ENCODE measurements around the gene NT5C.

Gene NT5C

DNA sequence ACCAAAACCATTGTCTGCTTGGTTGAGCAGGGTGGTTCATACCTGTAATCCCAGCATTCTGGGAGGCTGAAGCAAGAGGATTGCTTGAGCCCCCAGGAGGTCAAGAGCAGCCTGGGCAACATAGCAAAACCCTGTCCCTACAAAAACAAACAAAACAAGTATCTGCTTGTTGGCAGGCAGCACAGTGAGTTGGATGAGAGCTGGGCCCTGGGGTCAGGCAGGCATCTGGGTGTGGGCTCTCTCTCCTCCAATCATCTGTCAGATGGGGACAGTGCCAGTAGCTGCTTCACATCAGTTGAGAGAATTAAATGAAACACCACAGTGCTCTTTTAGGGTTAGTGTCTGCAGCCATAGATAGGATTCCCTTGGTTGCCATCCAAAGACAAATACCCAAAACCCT, 16.0 kb downstream of the NT5C start:
- H3K27ac ChIP-seq (ENCODE audit: low read depth, low read length, poor library complexity, severe bottlenecking): no peak overlapping the region
- H4K20me1 ChIP-seq (ENCODE audit: insufficient read depth, low read length): no peaks in the 10 kb centered on the region
- H3K36me3 ChIP-seq (ENCODE audit: insufficient read depth, low read length): peaks cover 23% of the 10 kb centered on the region
- H3K9me2 ChIP-seq (ENCODE audit: low read depth, low read length): no peaks in the 10 kb centered on the region
- H3F3A ChIP-seq (ENCODE audit: insufficient read depth, low read length): 0 out of 2 replicates have a peak, but pooled peaks cover 5% of the 10 kb centered on the region
- peaks cover 30% of the 10 kb centered on the region for H3K4me1 ChIP-seq (ENCODE audit: insufficient read depth, low read length, severe bottlenecking)
- no peaks in the 10 kb centered on the region for H3K79me2 ChIP-seq (ENCODE audit: insufficient read depth, low read length)
- no peaks in the 10 kb centered on the region for H3K27me3 ChIP-seq (ENCODE audit: insufficient read depth, low read length)
- no peak overlapping the region for H3K9ac ChIP-seq (ENCODE audit: low read length)
- H2AFZ ChIP-seq (ENCODE audit: low read length): no peak overlapping the region
- no peak overlapping the region for H3K4me2 ChIP-seq (ENCODE audit: low read length)
- H3K4me3 ChIP-seq (ENCODE audit: low read depth, low read length, poor library complexity, severe bottlenecking): no peak overlapping the region
- no peak for TF ChIP-seq EZH2 (IDR thresholded peaks at IDR 0.05; ENCODE audit: borderline replicate concordance, low read length)
- TF ChIP-seq, protein P1, sequence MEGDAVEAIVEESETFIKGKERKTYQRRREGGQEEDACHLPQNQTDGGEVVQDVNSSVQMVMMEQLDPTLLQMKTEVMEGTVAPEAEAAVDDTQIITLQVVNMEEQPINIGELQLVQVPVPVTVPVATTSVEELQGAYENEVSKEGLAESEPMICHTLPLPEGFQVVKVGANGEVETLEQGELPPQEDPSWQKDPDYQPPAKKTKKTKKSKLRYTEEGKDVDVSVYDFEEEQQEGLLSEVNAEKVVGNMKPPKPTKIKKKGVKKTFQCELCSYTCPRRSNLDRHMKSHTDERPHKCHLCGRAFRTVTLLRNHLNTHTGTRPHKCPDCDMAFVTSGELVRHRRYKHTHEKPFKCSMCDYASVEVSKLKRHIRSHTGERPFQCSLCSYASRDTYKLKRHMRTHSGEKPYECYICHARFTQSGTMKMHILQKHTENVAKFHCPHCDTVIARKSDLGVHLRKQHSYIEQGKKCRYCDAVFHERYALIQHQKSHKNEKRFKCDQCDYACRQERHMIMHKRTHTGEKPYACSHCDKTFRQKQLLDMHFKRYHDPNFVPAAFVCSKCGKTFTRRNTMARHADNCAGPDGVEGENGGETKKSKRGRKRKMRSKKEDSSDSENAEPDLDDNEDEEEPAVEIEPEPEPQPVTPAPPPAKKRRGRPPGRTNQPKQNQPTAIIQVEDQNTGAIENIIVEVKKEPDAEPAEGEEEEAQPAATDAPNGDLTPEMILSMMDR (IDR thresholded peaks at IDR 0.05; ENCODE audit: low read length): no peak
- H3K9me3 ChIP-seq (ENCODE audit: low read length): no peaks in the 10 kb centered on the region

DNA sequence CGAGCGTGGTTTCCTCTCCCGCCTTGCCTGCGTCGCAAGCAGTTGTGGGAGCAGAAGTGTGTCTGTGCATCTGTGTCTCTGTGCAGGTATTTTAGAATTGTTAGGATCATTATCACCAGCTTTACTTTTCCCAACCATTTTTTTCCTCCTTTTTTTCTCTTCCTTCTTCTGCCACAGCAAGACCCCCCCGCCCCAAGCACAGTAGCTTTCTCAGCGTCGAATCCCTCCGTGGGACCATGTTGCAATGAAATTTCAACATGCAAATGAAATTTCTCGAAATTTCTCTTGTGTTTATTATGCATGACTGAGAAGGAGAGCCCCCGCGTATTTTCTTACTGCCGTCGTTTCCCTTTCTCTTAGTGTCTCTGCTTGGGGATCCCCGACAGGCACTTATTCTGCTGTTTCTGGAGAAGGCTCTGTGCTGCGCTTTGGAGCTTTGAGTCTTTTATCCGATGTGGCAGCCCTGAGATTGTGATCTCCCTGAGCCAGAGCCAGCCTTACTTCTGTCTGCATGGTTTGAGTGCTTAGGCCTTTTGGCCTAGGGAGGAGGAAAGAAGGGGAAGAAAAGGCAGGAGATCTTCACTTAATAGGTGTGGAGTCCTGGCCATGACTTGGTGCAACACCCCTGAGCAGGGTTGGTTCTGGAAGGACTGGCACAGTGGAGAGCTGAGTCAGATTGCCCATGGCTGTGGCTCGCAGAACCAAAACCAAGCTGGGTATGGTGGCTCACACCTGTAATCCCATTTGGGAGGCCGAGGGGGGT, 16.8 kb downstream of the NT5C start:
- H2AFZ ChIP-seq (ENCODE audit: low read length): no peak overlapping the region
- H3K79me2 ChIP-seq (ENCODE audit: insufficient read depth, low read length): no peaks in the 10 kb centered on the region
- no peaks in the 10 kb centered on the region for H3K9me3 ChIP-seq (ENCODE audit: low read length)
- TF ChIP-seq, protein P1 (IDR thresholded peaks at IDR 0.05; ENCODE audit: low read length): no peak
- TF ChIP-seq EZH2 (IDR thresholded peaks at IDR 0.05; ENCODE audit: borderline replicate concordance, low read length): no peak
- no peaks in the 10 kb centered on the region for H3K27me3 ChIP-seq (ENCODE audit: insufficient read depth, low read length)
- H3K4me1 ChIP-seq (ENCODE audit: insufficient read depth, low read length, severe bottlenecking): peaks cover 33% of the 10 kb centered on the region
- peak overlapping the region; percentile 57 for H3K4me3 ChIP-seq (ENCODE audit: low read depth, low read length, poor library complexity, severe bottlenecking)
- H3K9ac ChIP-seq (ENCODE audit: low read length): peak overlapping the region; percentile 66
- no peaks in the 10 kb centered on the region for H4K20me1 ChIP-seq (ENCODE audit: insufficient read depth, low read length)
- peaks cover 19% of the 10 kb centered on the region for H3K36me3 ChIP-seq (ENCODE audit: insufficient read depth, low read length)
- 0 out of 2 replicates have a peak, but pooled peaks cover 5% of the 10 kb centered on the region for H3F3A ChIP-seq (ENCODE audit: insufficient read depth, low read length)
- peak overlapping the region; percentile 55 for H3K27ac ChIP-seq (ENCODE audit: low read depth, low read length, poor library complexity, severe bottlenecking)
- H3K9me2 ChIP-seq (ENCODE audit: low read depth, low read length): no peaks in the 10 kb centered on the region
- peak overlapping the region; percentile 74 for H3K4me2 ChIP-seq (ENCODE audit: low read length)

DNA sequence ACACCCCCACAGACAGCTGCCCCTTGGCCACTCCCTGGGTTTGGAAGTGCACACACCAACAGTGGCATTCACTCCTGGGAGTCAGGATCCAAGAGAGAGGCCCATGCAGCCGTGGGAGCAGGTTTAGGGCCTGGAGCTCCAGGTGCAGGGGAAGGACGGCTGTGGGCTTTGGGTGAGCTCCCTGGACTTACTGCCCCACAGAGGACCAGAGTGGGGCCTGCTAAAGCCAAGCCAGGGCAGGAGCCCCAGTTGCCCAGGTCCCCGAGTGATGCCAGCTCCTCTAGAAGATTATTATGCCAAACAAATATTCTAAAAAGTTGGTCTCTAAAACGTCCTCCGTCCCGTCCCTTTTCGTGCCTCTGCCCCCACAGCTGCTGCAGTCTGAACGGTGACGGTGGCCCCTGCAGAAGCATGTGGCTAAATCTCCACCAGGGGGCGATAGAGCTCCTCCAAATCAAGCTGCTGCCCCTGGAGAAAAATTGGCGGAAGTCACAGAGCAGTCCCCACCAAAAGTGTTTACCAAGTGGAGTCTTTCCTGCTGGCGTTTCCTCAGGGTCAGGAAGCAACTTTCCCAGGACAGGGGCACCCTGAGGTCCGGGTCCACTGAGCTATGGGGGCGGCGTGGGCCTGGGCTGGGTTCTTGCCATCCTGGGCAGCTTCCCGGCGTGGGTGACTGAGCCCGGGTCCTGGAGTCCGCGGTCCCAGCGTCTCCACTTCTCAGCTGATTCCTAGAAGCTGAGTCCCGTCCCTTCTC, 17.6 kb downstream of the NT5C start:
- Histone ChIP-seq H3F3A (ENCODE audit: insufficient read depth, low read length) (0 out of 2 replicates have a peak, but pooled peaks cover 5% of the 10 kb centered on the region), H3K79me2 (ENCODE audit: insufficient read depth, low read length) (no peaks in the 10 kb centered on the region), H3K9ac (ENCODE audit: low read length) (peak overlapping the region; percentile 66), H3K9me2 (ENCODE audit: low read depth, low read length) (no peaks in the 10 kb centered on the region), H3K27me3 (ENCODE audit: insufficient read depth, low read length) (no peaks in the 10 kb centered on the region), H3K4me3 (ENCODE audit: low read depth, low read length, poor library complexity, severe bottlenecking) (peak overlapping the region; percentile 57), H3K9me3 (ENCODE audit: low read length) (no peaks in the 10 kb centered on the region), H3K4me1 (ENCODE audit: insufficient read depth, low read length, severe bottlenecking) (peaks cover 40% of the 10 kb centered on the region), H3K4me2 (ENCODE audit: low read length) (peak overlapping the region; percentile 74), H2AFZ (ENCODE audit: low read length) (no peak overlapping the region), H3K36me3 (ENCODE audit: insufficient read depth, low read length) (peaks cover 17% of the 10 kb centered on the region), H3K27ac (ENCODE audit: low read depth, low read length, poor library complexity, severe bottlenecking) (peak overlapping the region; percentile 55), H4K20me1 (ENCODE audit: insufficient read depth, low read length) (no peaks in the 10 kb centered on the region)
- TF ChIP-seq, protein P1 (IDR thresholded peaks at IDR 0.05; ENCODE audit: low read length): peak; percentile 94
- no peak for TF ChIP-seq EZH2 (IDR thresholded peaks at IDR 0.05; ENCODE audit: borderline replicate concordance, low read length)

All from OCI-LY1 (cell line).